WTC11 (cell line): ENCODE results near the gene MYO7B. TPM values are rescaled to one million over a fixed set of nuclear protein-coding genes. Genes with fewer than 3 reads are reported as not detected.

Source experiments
- ATAC-seq: fragments of 200-7000 bp; cut with Tn5 transposase; 2 replicates; pipeline ENCODE4 v1.10.0; 2021; ENCODE audit warnings: mild to moderate bottlenecking, moderate library complexity
- CTCF ChIA-PET: fragments of 300-600 bp; sonication (Branson Sonifier 250); formaldehyde crosslinking; loops from one replicate; lab custom pipeline; 2021; ENCODE audit warnings: antibody characterized with exemption; lab: Charles Lee
- POLR2A ChIA-PET: fragments of 350-600 bp; sonication (Branson Sonifier 250); formaldehyde crosslinking; loops from one replicate; lab custom pipeline; 2021; ENCODE audit warnings: antibody characterized with exemption; lab: Charles Lee
- DNase-seq: peaks from one replicate; pipeline ENCODE4 v3.0.0; 2021; ENCODE audit warnings: low spot score
- H3K27ac Mint-ChIP-seq: 2 replicates; pipeline ENCODE4 v1.8.0; 2021; ENCODE audit warnings: mixed read lengths
- H3K27me3 Mint-ChIP-seq: 2 replicates; pipeline ENCODE4 v1.8.0; 2021; ENCODE audit warnings: low read depth, mild to moderate bottlenecking, moderate library complexity, mixed read lengths
- H3K36me3 Mint-ChIP-seq: 2 replicates; pipeline ENCODE4 v1.8.0; 2021; ENCODE audit warnings: mixed read lengths
- H3K4me1 Mint-ChIP-seq: 2 replicates; pipeline ENCODE4 v1.8.0; 2022; ENCODE audit warnings: mixed read lengths
- H3K4me3 Mint-ChIP-seq: 2 replicates; pipeline ENCODE4 v1.8.0; 2021; ENCODE audit warnings: mild to moderate bottlenecking, moderate library complexity, mixed read lengths
- H3K9me3 Mint-ChIP-seq: 2 replicates; pipeline ENCODE4 v1.8.0; 2021; ENCODE audit warnings: mixed read lengths
- CREB1 ChIP-seq: sonication (generic); formaldehyde crosslinking; IDR thresholded peaks from 2 replicates; pipeline ENCODE4 v1.8.0; 2023; ENCODE audit warnings: mild to moderate bottlenecking, missing genetic modification reagents
- CREM ChIP-seq: sonication (generic); formaldehyde crosslinking; IDR thresholded peaks from 2 replicates; pipeline ENCODE4 v1.8.1; 2022; ENCODE audit warnings: mild to moderate bottlenecking, missing genetic modification reagents, moderate library complexity
- GRHL2 ChIP-seq: fragments of 250-450 bp; sonication (Bioruptor Pico); IDR thresholded peaks from 2 replicates; pipeline ENCODE4 v1.8.0; 2022; ENCODE audit warnings: mild to moderate bottlenecking, moderate library complexity; ENCODE audit not compliant: insufficient replicate concordance, severe bottlenecking
- GTF2I ChIP-seq: fragments of 250-450 bp; sonication (Bioruptor Pico); conservative IDR thresholded peaks from 2 replicates; pipeline ENCODE4 v1.4.0; 2021; ENCODE audit warnings: mild to moderate bottlenecking
- MYBL2 ChIP-seq: sonication (generic); formaldehyde crosslinking; IDR thresholded peaks from 2 replicates; pipeline ENCODE4 v1.8.1; 2023; ENCODE audit warnings: mild to moderate bottlenecking, moderate library complexity, missing genetic modification reagents
- TCF7 ChIP-seq: sonication (generic); formaldehyde crosslinking; IDR thresholded peaks from 2 replicates; pipeline ENCODE4 v1.8.0; 2022; ENCODE audit warnings: mild to moderate bottlenecking, low read depth, missing genetic modification reagents, moderate library complexity
- TEAD4 ChIP-seq: sonication (generic); formaldehyde crosslinking; IDR thresholded peaks from 2 replicates; pipeline ENCODE4 v1.8.0; 2022; ENCODE audit warnings: mild to moderate bottlenecking, missing genetic modification reagents
- ZNF263 ChIP-seq: sonication (generic); formaldehyde crosslinking; IDR thresholded peaks from 2 replicates; pipeline ENCODE4 v1.8.1; 2022; ENCODE audit warnings: low read depth, mild to moderate bottlenecking, moderate library complexity, missing genetic modification reagents
- ZNF396 ChIP-seq: fragments of 250-450 bp; sonication (Bioruptor Pico); IDR thresholded peaks from 2 replicates; pipeline ENCODE4 v1.8.0; 2021; ENCODE audit warnings: mild to moderate bottlenecking, moderate library complexity, borderline replicate concordance
- total RNA-seq: library from RNA; stranded (reverse); gene quantifications from 3 replicates; pipeline ENCODE4 v1.2.3, GENCODE V29; 2021
- TF ChIP-seq, protein P1 (sequence below): sonication (generic); formaldehyde crosslinking; IDR thresholded peaks from 2 replicates; pipeline ENCODE4 v1.8.1; 2022; ENCODE audit warnings: mild to moderate bottlenecking, moderate library complexity, missing genetic modification reagents
- TF ChIP-seq, protein P2 (sequence below): sonication (generic); formaldehyde crosslinking; IDR thresholded peaks from 2 replicates; pipeline ENCODE4 v1.8.1; 2023; ENCODE audit warnings: mild to moderate bottlenecking, moderate library complexity, missing genetic modification reagents
- TF ChIP-seq, protein P3 (sequence below): fragments of 200-600 bp; IDR thresholded peaks from 2 replicates; pipeline ENCODE4 v1.8.0; 2022; ENCODE audit warnings: antibody characterized with exemption
- TF ChIP-seq, protein P4 (sequence below): sonication (generic); formaldehyde crosslinking; IDR thresholded peaks from 2 replicates; pipeline ENCODE4 v1.8.1; 2023; ENCODE audit warnings: mild to moderate bottlenecking, missing genetic modification reagents
- TF ChIP-seq, protein P5 (sequence below): sonication (generic); formaldehyde crosslinking; IDR thresholded peaks from 2 replicates; pipeline ENCODE4 v1.8.1; 2022; ENCODE audit warnings: missing genetic modification reagents, borderline replicate concordance
- TF ChIP-seq, protein P6 (sequence below): sonication (generic); formaldehyde crosslinking; IDR thresholded peaks from 2 replicates; pipeline ENCODE4 v1.8.0; 2023; ENCODE audit warnings: missing genetic modification reagents
- TF ChIP-seq, protein P7 (sequence below): fragments of 250-450 bp; sonication (Bioruptor Pico); IDR thresholded peaks from 2 replicates; pipeline ENCODE4 v1.9.0; 2021; ENCODE audit warnings: moderate library complexity, mild to moderate bottlenecking, inconsistent platforms, borderline replicate concordance
- TF ChIP-seq, protein P8 (sequence below): sonication (generic); formaldehyde crosslinking; IDR thresholded peaks from 2 replicates; pipeline ENCODE4 v1.8.0; 2022; ENCODE audit warnings: mild to moderate bottlenecking, missing genetic modification reagents
- TF ChIP-seq, protein P9 (sequence below): fragments of 250-450 bp; sonication (Bioruptor Pico); IDR thresholded peaks from 2 replicates; pipeline ENCODE4 v2.1.2; 2022; ENCODE audit warnings: mild to moderate bottlenecking, moderate library complexity

MYO7B gene
- total RNA-seq, 1 experiment from 2014 or later = not detected

DNA sequence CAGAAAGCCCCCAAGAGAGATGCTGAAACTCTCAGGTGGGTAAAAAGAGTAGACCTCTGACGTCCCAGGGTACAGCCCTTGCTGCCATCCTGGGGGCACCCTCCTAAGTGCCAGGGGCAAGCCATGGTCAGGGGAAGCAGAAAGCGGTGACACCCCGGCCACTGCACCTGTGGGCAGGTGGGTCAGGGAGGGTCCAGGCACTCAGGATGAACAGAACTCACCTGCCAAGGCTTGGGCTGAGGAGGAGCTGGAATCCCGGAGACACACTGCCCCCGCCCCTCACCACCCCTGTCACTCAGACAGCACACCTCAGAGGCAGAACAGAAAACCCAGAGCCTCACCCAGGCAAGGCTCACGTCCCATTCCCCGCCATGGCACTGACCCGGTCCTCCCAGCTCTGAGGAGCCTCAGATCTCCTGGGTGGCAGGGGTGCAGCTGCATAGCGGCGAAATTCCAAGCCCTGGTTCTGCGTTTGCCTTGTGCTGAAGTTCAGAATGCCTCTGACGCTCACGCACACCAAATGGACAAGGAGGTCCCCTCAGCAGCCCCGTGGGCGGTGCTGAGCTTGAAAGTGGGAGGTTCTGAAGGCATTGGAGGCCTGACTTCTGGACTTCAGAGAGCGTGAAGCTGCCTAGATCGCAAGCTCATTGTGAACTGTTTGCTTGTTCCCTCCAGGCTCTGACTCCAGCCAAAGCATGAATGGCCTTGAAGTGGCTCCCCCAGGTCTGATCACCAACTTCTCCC, 114.7 kb downstream of the MYO7B start:
- TF ChIP-seq, protein P1, sequence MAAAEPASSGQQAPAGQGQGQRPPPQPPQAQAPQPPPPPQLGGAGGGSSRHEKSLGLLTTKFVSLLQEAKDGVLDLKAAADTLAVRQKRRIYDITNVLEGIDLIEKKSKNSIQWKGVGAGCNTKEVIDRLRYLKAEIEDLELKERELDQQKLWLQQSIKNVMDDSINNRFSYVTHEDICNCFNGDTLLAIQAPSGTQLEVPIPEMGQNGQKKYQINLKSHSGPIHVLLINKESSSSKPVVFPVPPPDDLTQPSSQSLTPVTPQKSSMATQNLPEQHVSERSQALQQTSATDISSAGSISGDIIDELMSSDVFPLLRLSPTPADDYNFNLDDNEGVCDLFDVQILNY (CRISPR knock-in tag) = no peak
- TF ChIP-seq, protein P2, sequence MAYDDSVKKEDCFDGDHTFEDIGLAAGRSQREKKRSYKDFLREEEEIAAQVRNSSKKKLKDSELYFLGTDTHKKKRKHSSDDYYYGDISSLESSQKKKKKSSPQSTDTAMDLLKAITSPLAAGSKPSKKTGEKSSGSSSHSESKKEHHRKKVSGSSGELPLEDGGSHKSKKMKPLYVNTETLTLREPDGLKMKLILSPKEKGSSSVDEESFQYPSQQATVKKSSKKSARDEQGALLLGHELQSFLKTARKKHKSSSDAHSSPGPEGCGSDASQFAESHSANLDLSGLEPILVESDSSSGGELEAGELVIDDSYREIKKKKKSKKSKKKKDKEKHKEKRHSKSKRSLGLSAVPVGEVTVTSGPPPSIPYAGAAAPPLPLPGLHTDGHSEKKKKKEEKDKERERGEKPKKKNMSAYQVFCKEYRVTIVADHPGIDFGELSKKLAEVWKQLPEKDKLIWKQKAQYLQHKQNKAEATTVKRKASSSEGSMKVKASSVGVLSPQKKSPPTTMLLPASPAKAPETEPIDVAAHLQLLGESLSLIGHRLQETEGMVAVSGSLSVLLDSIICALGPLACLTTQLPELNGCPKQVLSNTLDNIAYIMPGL (CRISPR knock-in tag) = no peak
- TF ChIP-seq, protein P3, sequence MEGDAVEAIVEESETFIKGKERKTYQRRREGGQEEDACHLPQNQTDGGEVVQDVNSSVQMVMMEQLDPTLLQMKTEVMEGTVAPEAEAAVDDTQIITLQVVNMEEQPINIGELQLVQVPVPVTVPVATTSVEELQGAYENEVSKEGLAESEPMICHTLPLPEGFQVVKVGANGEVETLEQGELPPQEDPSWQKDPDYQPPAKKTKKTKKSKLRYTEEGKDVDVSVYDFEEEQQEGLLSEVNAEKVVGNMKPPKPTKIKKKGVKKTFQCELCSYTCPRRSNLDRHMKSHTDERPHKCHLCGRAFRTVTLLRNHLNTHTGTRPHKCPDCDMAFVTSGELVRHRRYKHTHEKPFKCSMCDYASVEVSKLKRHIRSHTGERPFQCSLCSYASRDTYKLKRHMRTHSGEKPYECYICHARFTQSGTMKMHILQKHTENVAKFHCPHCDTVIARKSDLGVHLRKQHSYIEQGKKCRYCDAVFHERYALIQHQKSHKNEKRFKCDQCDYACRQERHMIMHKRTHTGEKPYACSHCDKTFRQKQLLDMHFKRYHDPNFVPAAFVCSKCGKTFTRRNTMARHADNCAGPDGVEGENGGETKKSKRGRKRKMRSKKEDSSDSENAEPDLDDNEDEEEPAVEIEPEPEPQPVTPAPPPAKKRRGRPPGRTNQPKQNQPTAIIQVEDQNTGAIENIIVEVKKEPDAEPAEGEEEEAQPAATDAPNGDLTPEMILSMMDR = peak; percentile 9; the same call in 1 of the 2 replicates
- TF ChIP-seq, all 79 proteins: peak for 1
- ChIA-PET POLR2A (no interaction called here), CTCF (interaction anchor here (0.6 to 4.3 kb wide), 24 partner anchors 10 to 124 kb away, joined by 3 to 120 read pairs (median 5); partner anchors contain the start of genes IWS1 and LIMS2)
- Mint-ChIP-seq H3K4me1 (peaks cover 9% of the 10 kb centered on the region), H3K27me3 (peaks cover 2% of the 10 kb centered on the region; the same call in 1 of the 2 replicates), H3K4me3 (no peak overlapping the region), H3K9me3 (no peaks in the 10 kb centered on the region), H3K36me3 (no peaks in the 10 kb centered on the region), H3K27ac (no peak overlapping the region)
- no peak for DNase-seq
- no peak for ATAC-seq

DNA sequence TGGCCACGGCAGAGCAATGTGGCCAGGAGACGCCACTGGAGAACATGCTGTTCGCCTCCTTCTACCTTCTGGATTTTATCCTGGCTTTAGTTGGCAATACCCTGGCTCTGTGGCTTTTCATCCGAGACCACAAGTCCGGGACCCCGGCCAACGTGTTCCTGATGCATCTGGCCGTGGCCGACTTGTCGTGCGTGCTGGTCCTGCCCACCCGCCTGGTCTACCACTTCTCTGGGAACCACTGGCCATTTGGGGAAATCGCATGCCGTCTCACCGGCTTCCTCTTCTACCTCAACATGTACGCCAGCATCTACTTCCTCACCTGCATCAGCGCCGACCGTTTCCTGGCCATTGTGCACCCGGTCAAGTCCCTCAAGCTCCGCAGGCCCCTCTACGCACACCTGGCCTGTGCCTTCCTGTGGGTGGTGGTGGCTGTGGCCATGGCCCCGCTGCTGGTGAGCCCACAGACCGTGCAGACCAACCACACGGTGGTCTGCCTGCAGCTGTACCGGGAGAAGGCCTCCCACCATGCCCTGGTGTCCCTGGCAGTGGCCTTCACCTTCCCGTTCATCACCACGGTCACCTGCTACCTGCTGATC, 115.4 kb downstream of the MYO7B start:
- H3K9me3 Mint-ChIP-seq = no peaks in the 10 kb centered on the region
- peaks cover 2% of the 10 kb centered on the region; the same call in 1 of the 2 replicates for H3K27me3 Mint-ChIP-seq
- H3K36me3 Mint-ChIP-seq = no peaks in the 10 kb centered on the region
- ATAC-seq (no peak), DNase-seq (no peak)
- peaks cover 9% of the 10 kb centered on the region for H3K4me1 Mint-ChIP-seq
- ChIA-PET POLR2A (no interaction called here), CTCF (interaction anchor here (0.9 to 5.1 kb wide), 16 partner anchors 9 to 110 kb away, joined by 3 to 120 read pairs (median 8); partner anchors contain the start of gene LIMS2)
- no peak overlapping the region for H3K27ac Mint-ChIP-seq
- H3K4me3 Mint-ChIP-seq = no peak overlapping the region
- TF ChIP-seq ZNF263 (no peak), CREM (no peak), CREB1 (CRISPR knock-in tag) (no peak), TCF7 (no peak), GTF2I (CRISPR knock-in tag) (no peak), TEAD4 (CRISPR knock-in tag) (no peak), MYBL2 (CRISPR knock-in tag) (no peak), ZNF396 (CRISPR knock-in tag) (no peak), GRHL2 (CRISPR knock-in tag) (no peak)
- TF ChIP-seq, protein P4, sequence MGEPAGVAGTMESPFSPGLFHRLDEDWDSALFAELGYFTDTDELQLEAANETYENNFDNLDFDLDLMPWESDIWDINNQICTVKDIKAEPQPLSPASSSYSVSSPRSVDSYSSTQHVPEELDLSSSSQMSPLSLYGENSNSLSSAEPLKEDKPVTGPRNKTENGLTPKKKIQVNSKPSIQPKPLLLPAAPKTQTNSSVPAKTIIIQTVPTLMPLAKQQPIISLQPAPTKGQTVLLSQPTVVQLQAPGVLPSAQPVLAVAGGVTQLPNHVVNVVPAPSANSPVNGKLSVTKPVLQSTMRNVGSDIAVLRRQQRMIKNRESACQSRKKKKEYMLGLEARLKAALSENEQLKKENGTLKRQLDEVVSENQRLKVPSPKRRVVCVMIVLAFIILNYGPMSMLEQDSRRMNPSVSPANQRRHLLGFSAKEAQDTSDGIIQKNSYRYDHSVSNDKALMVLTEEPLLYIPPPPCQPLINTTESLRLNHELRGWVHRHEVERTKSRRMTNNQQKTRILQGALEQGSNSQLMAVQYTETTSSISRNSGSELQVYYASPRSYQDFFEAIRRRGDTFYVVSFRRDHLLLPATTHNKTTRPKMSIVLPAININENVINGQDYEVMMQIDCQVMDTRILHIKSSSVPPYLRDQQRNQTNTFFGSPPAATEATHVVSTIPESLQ (CRISPR knock-in tag) = no peak
- TF ChIP-seq, protein P5, sequence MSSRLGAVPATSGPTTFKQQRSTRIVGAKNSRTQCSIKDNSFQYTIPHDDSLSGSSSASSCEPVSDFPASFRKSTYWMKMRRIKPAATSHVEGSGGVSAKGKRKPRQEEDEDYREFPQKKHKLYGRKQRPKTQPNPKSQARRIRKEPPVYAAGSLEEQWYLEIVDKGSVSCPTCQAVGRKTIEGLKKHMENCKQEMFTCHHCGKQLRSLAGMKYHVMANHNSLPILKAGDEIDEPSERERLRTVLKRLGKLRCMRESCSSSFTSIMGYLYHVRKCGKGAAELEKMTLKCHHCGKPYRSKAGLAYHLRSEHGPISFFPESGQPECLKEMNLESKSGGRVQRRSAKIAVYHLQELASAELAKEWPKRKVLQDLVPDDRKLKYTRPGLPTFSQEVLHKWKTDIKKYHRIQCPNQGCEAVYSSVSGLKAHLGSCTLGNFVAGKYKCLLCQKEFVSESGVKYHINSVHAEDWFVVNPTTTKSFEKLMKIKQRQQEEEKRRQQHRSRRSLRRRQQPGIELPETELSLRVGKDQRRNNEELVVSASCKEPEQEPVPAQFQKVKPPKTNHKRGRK (CRISPR knock-in tag) = no peak
- TF ChIP-seq, protein P6, sequence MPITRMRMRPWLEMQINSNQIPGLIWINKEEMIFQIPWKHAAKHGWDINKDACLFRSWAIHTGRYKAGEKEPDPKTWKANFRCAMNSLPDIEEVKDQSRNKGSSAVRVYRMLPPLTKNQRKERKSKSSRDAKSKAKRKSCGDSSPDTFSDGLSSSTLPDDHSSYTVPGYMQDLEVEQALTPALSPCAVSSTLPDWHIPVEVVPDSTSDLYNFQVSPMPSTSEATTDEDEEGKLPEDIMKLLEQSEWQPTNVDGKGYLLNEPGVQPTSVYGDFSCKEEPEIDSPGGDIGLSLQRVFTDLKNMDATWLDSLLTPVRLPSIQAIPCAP (CRISPR knock-in tag) = no peak
- TF ChIP-seq, protein P7, sequence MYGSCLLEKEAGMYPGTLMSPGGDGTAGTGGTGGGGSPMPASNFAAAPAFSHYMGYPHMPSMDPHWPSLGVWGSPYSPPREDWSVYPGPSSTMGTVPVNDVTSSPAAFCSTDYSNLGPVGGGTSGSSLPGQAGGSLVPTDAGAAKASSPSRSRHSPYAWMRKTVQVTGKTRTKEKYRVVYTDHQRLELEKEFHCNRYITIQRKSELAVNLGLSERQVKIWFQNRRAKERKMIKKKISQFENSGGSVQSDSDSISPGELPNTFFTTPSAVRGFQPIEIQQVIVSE (CRISPR knock-in tag) = no peak
- TF ChIP-seq, protein P8, sequence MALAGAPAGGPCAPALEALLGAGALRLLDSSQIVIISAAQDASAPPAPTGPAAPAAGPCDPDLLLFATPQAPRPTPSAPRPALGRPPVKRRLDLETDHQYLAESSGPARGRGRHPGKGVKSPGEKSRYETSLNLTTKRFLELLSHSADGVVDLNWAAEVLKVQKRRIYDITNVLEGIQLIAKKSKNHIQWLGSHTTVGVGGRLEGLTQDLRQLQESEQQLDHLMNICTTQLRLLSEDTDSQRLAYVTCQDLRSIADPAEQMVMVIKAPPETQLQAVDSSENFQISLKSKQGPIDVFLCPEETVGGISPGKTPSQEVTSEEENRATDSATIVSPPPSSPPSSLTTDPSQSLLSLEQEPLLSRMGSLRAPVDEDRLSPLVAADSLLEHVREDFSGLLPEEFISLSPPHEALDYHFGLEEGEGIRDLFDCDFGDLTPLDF (CRISPR knock-in tag) = no peak
- TF ChIP-seq, protein P9, sequence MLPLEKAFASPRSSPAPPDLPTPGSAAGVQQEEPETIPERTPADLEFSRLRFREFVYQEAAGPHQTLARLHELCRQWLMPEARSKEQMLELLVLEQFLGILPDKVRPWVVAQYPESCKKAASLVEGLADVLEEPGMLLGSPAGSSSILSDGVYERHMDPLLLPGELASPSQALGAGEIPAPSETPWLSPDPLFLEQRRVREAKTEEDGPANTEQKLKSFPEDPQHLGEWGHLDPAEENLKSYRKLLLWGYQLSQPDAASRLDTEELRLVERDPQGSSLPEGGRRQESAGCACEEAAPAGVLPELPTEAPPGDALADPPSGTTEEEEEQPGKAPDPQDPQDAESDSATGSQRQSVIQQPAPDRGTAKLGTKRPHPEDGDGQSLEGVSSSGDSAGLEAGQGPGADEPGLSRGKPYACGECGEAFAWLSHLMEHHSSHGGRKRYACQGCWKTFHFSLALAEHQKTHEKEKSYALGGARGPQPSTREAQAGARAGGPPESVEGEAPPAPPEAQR = no peak
